ENCODE data around the gene ZNF81. TPM values are rescaled to one million over a fixed set of nuclear protein-coding genes. Genes with fewer than 3 reads are reported as not detected.

ZNF81 gene
- total and polyA plus RNA-seq, 2 experiments from 2014 or later: 6.1 to 8.9 TPM

DNA sequence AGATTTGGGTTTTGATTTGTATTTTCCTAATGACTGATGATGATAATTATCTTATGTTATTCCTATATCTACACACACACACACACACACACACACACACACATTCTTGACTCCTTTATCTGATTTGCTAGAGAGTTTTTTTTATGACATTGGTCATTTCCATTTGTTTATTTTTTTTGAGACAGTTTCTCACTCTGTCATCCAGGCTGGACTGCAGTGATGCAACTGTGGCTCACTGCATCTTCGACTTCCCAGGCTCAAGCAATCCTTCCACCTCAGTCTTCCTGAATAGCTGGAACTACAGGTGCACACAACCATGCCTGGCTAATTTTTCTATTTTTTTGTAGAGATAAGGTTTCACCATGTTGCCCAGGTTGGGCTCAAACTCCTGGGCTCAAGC, 6.7 kb downstream of the ZNF81 start (continued):
- TF ChIP-seq POLR2AphosphoS5 (IDR thresholded peaks at IDR 0.05; ENCODE audit: low read depth) (no peak), STAT1 (IDR thresholded peaks at IDR 0.05; ENCODE audit: unreplicated experiment) (no peak), EZH2phosphoT487 (IDR thresholded peaks at IDR 0.05; ENCODE audit: unreplicated experiment) (no peak), JUNB (IDR thresholded peaks at IDR 0.05; ENCODE audit: unreplicated experiment) (no peak)
- TF ChIP-seq, protein P1, sequence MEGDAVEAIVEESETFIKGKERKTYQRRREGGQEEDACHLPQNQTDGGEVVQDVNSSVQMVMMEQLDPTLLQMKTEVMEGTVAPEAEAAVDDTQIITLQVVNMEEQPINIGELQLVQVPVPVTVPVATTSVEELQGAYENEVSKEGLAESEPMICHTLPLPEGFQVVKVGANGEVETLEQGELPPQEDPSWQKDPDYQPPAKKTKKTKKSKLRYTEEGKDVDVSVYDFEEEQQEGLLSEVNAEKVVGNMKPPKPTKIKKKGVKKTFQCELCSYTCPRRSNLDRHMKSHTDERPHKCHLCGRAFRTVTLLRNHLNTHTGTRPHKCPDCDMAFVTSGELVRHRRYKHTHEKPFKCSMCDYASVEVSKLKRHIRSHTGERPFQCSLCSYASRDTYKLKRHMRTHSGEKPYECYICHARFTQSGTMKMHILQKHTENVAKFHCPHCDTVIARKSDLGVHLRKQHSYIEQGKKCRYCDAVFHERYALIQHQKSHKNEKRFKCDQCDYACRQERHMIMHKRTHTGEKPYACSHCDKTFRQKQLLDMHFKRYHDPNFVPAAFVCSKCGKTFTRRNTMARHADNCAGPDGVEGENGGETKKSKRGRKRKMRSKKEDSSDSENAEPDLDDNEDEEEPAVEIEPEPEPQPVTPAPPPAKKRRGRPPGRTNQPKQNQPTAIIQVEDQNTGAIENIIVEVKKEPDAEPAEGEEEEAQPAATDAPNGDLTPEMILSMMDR (conservative IDR thresholded peaks at IDR 0.05; ENCODE audit: low read depth in 2 of 2): no peak
- TF ChIP-seq, protein P2, sequence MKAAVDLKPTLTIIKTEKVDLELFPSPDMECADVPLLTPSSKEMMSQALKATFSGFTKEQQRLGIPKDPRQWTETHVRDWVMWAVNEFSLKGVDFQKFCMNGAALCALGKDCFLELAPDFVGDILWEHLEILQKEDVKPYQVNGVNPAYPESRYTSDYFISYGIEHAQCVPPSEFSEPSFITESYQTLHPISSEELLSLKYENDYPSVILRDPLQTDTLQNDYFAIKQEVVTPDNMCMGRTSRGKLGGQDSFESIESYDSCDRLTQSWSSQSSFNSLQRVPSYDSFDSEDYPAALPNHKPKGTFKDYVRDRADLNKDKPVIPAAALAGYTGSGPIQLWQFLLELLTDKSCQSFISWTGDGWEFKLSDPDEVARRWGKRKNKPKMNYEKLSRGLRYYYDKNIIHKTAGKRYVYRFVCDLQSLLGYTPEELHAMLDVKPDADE (IDR thresholded peaks at IDR 0.05): no peak

DNA sequence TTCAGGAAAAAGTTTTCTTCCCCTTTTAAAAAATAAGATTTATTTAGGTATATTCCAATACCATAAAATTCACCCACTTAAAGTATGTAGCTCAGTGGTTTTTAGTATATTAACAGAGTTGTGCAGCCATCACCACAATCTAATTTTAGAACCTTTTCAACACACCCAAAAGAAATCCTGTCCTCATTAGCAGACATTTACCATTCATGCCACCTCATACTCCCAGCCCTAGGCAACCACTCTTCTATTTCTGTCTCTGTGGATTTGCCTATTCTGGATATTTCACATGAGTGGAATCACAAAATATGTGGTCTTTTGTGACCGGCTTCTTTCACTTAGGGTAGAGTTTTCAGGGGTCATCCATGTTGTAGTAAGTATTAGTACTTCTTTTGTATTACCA, 7.4 kb downstream of the ZNF81 start:
- no peak overlapping the region for H3K27ac ChIP-seq (ENCODE audit: low read depth)
- no peaks in the 10 kb centered on the region for H3K4me1 ChIP-seq (ENCODE audit: insufficient read depth)
- Mint-ChIP-seq H3K9me3 (no peaks in the 10 kb centered on the region), H3K4me1 (no peaks in the 10 kb centered on the region), H3K27me3 (ENCODE audit: insufficient read depth, low read depth, poor library complexity) (no peaks in the 10 kb centered on the region), H3K4me3 (no peak overlapping the region), H3K36me3 (ENCODE audit: low read depth) (peaks cover 13% of the 10 kb centered on the region), H3K27ac (no peak overlapping the region)
- H4K20me1 ChIP-seq (replicated peaks; ENCODE audit: insufficient read depth): no peaks in the 10 kb centered on the region
- H3K36me3 ChIP-seq (ENCODE audit: insufficient read depth): no peaks in the 10 kb centered on the region
- no peak for DNase-seq (ENCODE audit: low spot score)
- no peak for ATAC-seq
- TF ChIP-seq JUNB (IDR thresholded peaks at IDR 0.05; ENCODE audit: unreplicated experiment) (no peak), CREB1 (CRISPR knock-in tag; IDR thresholded peaks at IDR 0.05; ENCODE audit: low read depth) (no peak)
- TF ChIP-seq, protein P1 (conservative IDR thresholded peaks at IDR 0.05; ENCODE audit: low read depth in 2 of 2): no peak
- H3F3A ChIP-seq (replicated peaks; ENCODE audit: low read depth): no peaks in the 10 kb centered on the region
- H3K4me3 ChIP-seq: no peak overlapping the region
- no peaks in the 10 kb centered on the region for H3K9me2 ChIP-seq (ENCODE audit: insufficient read depth)
- no peak overlapping the region for H2AFZ ChIP-seq
- peaks cover 3% of the 10 kb centered on the region; the same call in 1 of the 2 replicates for H3K79me2 ChIP-seq (replicated peaks; ENCODE audit: insufficient read depth)
- no peak overlapping the region for H3K4me2 ChIP-seq
- no peaks in the 10 kb centered on the region for H3K27me3 ChIP-seq (ENCODE audit: insufficient read depth)

DNA sequence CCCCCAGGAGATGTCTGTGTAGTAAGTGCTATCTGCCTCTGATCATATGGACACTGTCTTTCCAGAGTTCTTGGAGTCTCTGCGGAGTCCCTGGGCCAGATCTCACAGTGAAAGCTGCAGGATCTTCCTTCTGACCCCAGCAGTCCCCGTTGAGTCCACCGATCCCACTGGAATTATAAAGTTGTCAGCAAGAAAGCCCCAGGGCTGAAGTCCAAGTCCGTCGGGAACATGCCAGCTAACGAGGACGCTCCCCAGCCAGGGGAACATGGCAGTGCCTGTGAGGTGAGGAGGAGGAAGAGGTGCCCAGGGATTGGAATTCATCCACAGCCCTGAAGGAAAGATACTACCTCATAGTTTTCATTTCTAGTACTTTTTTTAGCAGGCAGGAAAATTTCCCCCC, 9.3 kb downstream of the ZNF81 start:
- TF ChIP-seq, protein P2 (IDR thresholded peaks at IDR 0.05): no peak
- no peak for TF ChIP-seq STAT1 (IDR thresholded peaks at IDR 0.05; ENCODE audit: unreplicated experiment)
- TF ChIP-seq, protein P3, sequence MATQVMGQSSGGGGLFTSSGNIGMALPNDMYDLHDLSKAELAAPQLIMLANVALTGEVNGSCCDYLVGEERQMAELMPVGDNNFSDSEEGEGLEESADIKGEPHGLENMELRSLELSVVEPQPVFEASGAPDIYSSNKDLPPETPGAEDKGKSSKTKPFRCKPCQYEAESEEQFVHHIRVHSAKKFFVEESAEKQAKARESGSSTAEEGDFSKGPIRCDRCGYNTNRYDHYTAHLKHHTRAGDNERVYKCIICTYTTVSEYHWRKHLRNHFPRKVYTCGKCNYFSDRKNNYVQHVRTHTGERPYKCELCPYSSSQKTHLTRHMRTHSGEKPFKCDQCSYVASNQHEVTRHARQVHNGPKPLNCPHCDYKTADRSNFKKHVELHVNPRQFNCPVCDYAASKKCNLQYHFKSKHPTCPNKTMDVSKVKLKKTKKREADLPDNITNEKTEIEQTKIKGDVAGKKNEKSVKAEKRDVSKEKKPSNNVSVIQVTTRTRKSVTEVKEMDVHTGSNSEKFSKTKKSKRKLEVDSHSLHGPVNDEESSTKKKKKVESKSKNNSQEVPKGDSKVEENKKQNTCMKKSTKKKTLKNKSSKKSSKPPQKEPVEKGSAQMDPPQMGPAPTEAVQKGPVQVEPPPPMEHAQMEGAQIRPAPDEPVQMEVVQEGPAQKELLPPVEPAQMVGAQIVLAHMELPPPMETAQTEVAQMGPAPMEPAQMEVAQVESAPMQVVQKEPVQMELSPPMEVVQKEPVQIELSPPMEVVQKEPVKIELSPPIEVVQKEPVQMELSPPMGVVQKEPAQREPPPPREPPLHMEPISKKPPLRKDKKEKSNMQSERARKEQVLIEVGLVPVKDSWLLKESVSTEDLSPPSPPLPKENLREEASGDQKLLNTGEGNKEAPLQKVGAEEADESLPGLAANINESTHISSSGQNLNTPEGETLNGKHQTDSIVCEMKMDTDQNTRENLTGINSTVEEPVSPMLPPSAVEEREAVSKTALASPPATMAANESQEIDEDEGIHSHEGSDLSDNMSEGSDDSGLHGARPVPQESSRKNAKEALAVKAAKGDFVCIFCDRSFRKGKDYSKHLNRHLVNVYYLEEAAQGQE (IDR thresholded peaks at IDR 0.05; ENCODE audit: unreplicated experiment): no peak
- no peak for TF ChIP-seq ZNF331 (CRISPR knock-in tag; IDR thresholded peaks at IDR 0.05; ENCODE audit: low read depth)
- no peak for TF ChIP-seq EZH2phosphoT487 (IDR thresholded peaks at IDR 0.05; ENCODE audit: unreplicated experiment)
- no peak for TF ChIP-seq POLR2AphosphoS5 (IDR thresholded peaks at IDR 0.05; ENCODE audit: low read depth)
- no peak for TF ChIP-seq NANOG (IDR thresholded peaks at IDR 0.05; ENCODE audit: borderline replicate concordance)
- Mint-ChIP-seq H3K36me3 (ENCODE audit: low read depth) (peaks cover 13% of the 10 kb centered on the region), H3K4me3 (no peak overlapping the region), H3K27ac (no peak overlapping the region), H3K27me3 (ENCODE audit: insufficient read depth, low read depth, poor library complexity) (no peaks in the 10 kb centered on the region), H3K9me3 (no peaks in the 10 kb centered on the region), H3K4me1 (no peaks in the 10 kb centered on the region)
- Histone ChIP-seq H3K27ac (ENCODE audit: low read depth) (no peak overlapping the region), H3K4me3 (no peak overlapping the region), H3K27me3 (ENCODE audit: insufficient read depth) (no peaks in the 10 kb centered on the region), H4K20me1 (replicated peaks; ENCODE audit: insufficient read depth) (no peaks in the 10 kb centered on the region), H2AFZ (no peak overlapping the region), H3K4me1 (ENCODE audit: insufficient read depth) (no peaks in the 10 kb centered on the region), H3K79me2 (replicated peaks; ENCODE audit: insufficient read depth) (no peaks in the 10 kb centered on the region), H3K4me2 (no peak overlapping the region), H3K36me3 (ENCODE audit: insufficient read depth) (no peaks in the 10 kb centered on the region), H3K9me2 (ENCODE audit: insufficient read depth) (no peaks in the 10 kb centered on the region), H3F3A (replicated peaks; ENCODE audit: low read depth) (no peaks in the 10 kb centered on the region)
- DNase-seq (ENCODE audit: low spot score) (no peak), ATAC-seq (no peak)

All from GM23338 (cell line).